ENCODE measurements around the gene RNU7-1. TPM values are rescaled to one million over a fixed set of nuclear protein-coding genes. Genes with fewer than 3 reads are reported as not detected.

RNU7-1 gene
- total and polyA plus RNA-seq, 2 of the 4 experiments (the other 2 are of a cell fraction), result not detected

- H2BK15ac ChIP-seq (ENCODE audit: low read depth, low read length), result peak within 1 kb of the TSS; percentile 54; the same call in 2 of the 3 replicates
- TF ChIP-seq USF2 (IDR thresholded peaks at IDR 0.05; ENCODE audit: low read depth, low read length), result no peak
- TF ChIP-seq MAZ (IDR thresholded peaks at IDR 0.05; ENCODE audit: borderline replicate concordance, low read depth, low read length), result peak; percentile 6; the same call in 1 of the 2 replicates
- 0 out of 2 replicates have a peak, but pooled peaks have one; percentile 14 for TF ChIP-seq MXI1 (IDR thresholded peaks at IDR 0.05; ENCODE audit: borderline replicate concordance, low read depth, low read length)
- no peak for TF ChIP-seq NFE2L2 (IDR thresholded peaks at IDR 0.05; ENCODE audit: low read depth, low read length)
- peak; percentile 60; the same call in 1 of the 2 replicates for TF ChIP-seq POLR2A (IDR thresholded peaks at IDR 0.05; ENCODE audit: low read depth, low read length)
- TF ChIP-seq CEBPB (IDR thresholded peaks at IDR 0.05; ENCODE audit: low read depth, low read length), result peak; percentile 75
- H4K5ac ChIP-seq (ENCODE audit: low read depth, low read length), result peak within 1 kb of the TSS; percentile 92
- peaks cover 3% of the 10 kb centered on the region; the same call in 1 of the 2 replicates for H3K4me1 ChIP-seq (ENCODE audit: control insufficient read depth, insufficient read depth, low read length)
- peak within 1 kb of the TSS; percentile 90 for H3K4me3 ChIP-seq (ENCODE audit: insufficient read depth, low read depth, low read length)
- H3K4me2 ChIP-seq (ENCODE audit: low read depth, low read length), result peak within 1 kb of the TSS; percentile 96
- BruUV-seq (replicated peaks), result no TSS peak
- peak within 1 kb of the TSS; percentile 44 for H3K18ac ChIP-seq (ENCODE audit: low read depth, low read length)
- no peaks in the 10 kb centered on the region; the same call in 1 of the 2 replicates for H3K36me3 ChIP-seq (ENCODE audit: control insufficient read depth, insufficient read depth, low read length)
- H3K14ac ChIP-seq (replicated peaks; ENCODE audit: low read depth, low read length), result peak within 1 kb of the TSS; percentile 85
- H2AFZ ChIP-seq (replicated peaks; ENCODE audit: low read length, poor library complexity), result peak within 1 kb of the TSS; percentile 96
- WGBS, 2 experiments (ENCODE audit: extremely low coverage in 2 of 2, insufficient read length in 1 of 2), result 2% methylated on average over 15 of the region's 34 CpGs; no CpG with 5 or more reads in 1 of the 2 experiments
- H3K9me3 ChIP-seq (ENCODE audit: control insufficient read depth, insufficient read depth, low read length), result no peaks in the 10 kb centered on the region
- no peaks in the 10 kb centered on the region; a peak in 1 of 4 replicates for H3K79me1 ChIP-seq (ENCODE audit: low read depth in 1 of 2, low read length in 2 of 2)
- in situ Hi-C loops (cut with MboI; ENCODE audit: low sequenced_read_pairs), result no loop called here
- H3K9ac ChIP-seq (ENCODE audit: low read depth, low read length), result peak within 1 kb of the TSS; percentile 81
- peak within 1 kb of the TSS; percentile 63; the same call in 1 of the 2 replicates for H2BK20ac ChIP-seq (ENCODE audit: low read depth, low read length)
- peak within 1 kb of the TSS; percentile 21; the same call in 1 of the 2 replicates for H3K23ac ChIP-seq (ENCODE audit: low read depth, low read length)
- H2BK120ac ChIP-seq (ENCODE audit: low read depth, low read length), result peak within 1 kb of the TSS; percentile 57; the same call in 1 of the 2 replicates
- peak; percentile 99 for ATAC-seq (ENCODE audit: low read depth)
- H2BK5ac ChIP-seq (ENCODE audit: low read depth, low read length, poor library complexity, severe bottlenecking), result peak within 1 kb of the TSS; percentile 25
- H4K20me1 ChIP-seq (ENCODE audit: insufficient read depth, low read length), result no peaks in the 10 kb centered on the region
- peak within 1 kb of the TSS; percentile 57 for H4K91ac ChIP-seq (ENCODE audit: insufficient read depth, low read depth, low read length)
- H4K8ac ChIP-seq (ENCODE audit: low read depth in 2 of 2, low read length in 2 of 2), result peak within 1 kb of the TSS; percentile 94 to 98
- peak within 1 kb of the TSS; percentile 76 for H3K4ac ChIP-seq (ENCODE audit: low read depth, low read length)
- H3K9me1 ChIP-seq (ENCODE audit: insufficient read depth, low read length), result peaks cover 4% of the 10 kb centered on the region; the same call in 1 of the 2 replicates
- H3K56ac ChIP-seq (ENCODE audit: extremely low read depth, insufficient read depth, low read length), result 0 out of 2 replicates have a peak within 1 kb of the TSS, but pooled peaks have one; percentile 29
- peak within 1 kb of the TSS; percentile 89 for H2AK9ac ChIP-seq (replicated peaks; ENCODE audit: low read depth, low read length, poor library complexity)
- CTCF ChIA-PET, result interaction anchor here (0.5 to 2.3 kb wide), 3 partner anchors 13 to 92 kb away, joined by 3 to 9 read pairs (median 7); no protein-coding TSS in a partner anchor
- dilution Hi-C loops (cut with HindIII; ENCODE audit: low sequenced_read_pairs, unreplicated experiment), result no loop called here
- no peaks in the 10 kb centered on the region for H3K27me3 ChIP-seq (ENCODE audit: control insufficient read depth, insufficient read depth, low read length)
- POLR2A ChIA-PET (ENCODE audit: unreplicated experiment), result interaction anchor here (1.0 kb wide), 1 partner anchor 21 kb away, joined by 4 read pairs; no protein-coding TSS in a partner anchor
- intact Hi-C loops (cut with micrococcal nuclease), result no loop called here
- peak within 1 kb of the TSS; percentile 74 for H3K27ac ChIP-seq (ENCODE audit: insufficient read depth, low read length)
- peak; percentile 93 for DNase-seq
- peak within 1 kb of the TSS; percentile 65 for H2AK5ac ChIP-seq (ENCODE audit: low read depth, low read length)
These were observed 39.0 kb upstream of the RNU7-1 start, which contains the start of gene LRRC23 for GRCh38 chr12:6904280-6905276. Gene LRRC23 (plus strand): TSS chr12:6904822. CDS start chr12:6905634, 812 bp downstream.

Measured in IMR-90 (cell line).